GM12872 (cell line): ENCODE measurements around the gene ABLIM1.

Experiments
- CTCF ChIP-seq: IDR thresholded peaks from 3 replicates; pipeline ENCODE4 v1.5.1; 2011; ENCODE audit warnings: low read depth, mild to moderate bottlenecking, low read length, moderate library complexity; ENCODE audit not compliant: insufficient read depth

Gene ABLIM1

GRCh38 chr10:114500643-114501042, 157.4 kb downstream of the ABLIM1 start:
- no peak for TF ChIP-seq CTCF

- TF ChIP-seq CTCF = no peak
These were observed 158.4 kb downstream of the ABLIM1 start for GRCh38 chr10:114499630-114500190.

GRCh38 chr10:114499116-114499515, 159.0 kb downstream of the ABLIM1 start:
- no peak for TF ChIP-seq CTCF

- TF ChIP-seq CTCF = no peak
These were observed 159.5 kb downstream of the ABLIM1 start for GRCh38 chr10:114498413-114499111.

- no peak for TF ChIP-seq CTCF
These were observed 162.8 kb downstream of the ABLIM1 start for GRCh38 chr10:114495303-114495702.

- no peak for TF ChIP-seq CTCF
These were observed 165.6 kb downstream of the ABLIM1 start for GRCh38 chr10:114492351-114493037.

- TF ChIP-seq CTCF = no peak
These were observed 166.1 kb downstream of the ABLIM1 start for GRCh38 chr10:114491933-114492332.
